Adrenal gland (tissue), 12 donors: ENCODE results near the gene NOTCH3. TPM values are rescaled to one million over a fixed set of nuclear protein-coding genes. Genes with fewer than 3 reads are reported as not detected.

Experiments used
- DNase-seq, 7 donors: peaks; one replicate each; pipeline ENCODE4 v3.0.0-alpha.2; 2019 to 2020
- H3K27ac ChIP-seq, 5 donors: fragments of 200-600 bp; sonication (generic) in 4 of 5; 1 replicate in 3 of 5; 2 replicates in 2 of 5; pipeline versions ENCODE4 v1.5.1 to v1.8.0; 2016 to 2020; ENCODE audit warnings: mild to moderate bottlenecking in 1 of 5
- H3K27me3 ChIP-seq: fragments of 200-600 bp; 2 replicates; pipeline ENCODE4 v1.8.0; 2021
- H3K36me3 ChIP-seq, 2 donors: fragments of 200-600 bp; replicated peaks in 1 of 2; 1 replicate in 1 of 2; 2 replicates in 1 of 2; pipeline versions ENCODE4 v1.5.1 to v1.8.0; 2018 to 2022
- H3K4me1 ChIP-seq, 2 donors: fragments of 200-600 bp; replicated peaks in 1 of 2; 1 replicate in 1 of 2; 2 replicates in 1 of 2; pipeline versions ENCODE4 v1.5.1 to v1.8.0; 2018 to 2021
- H3K4me3 ChIP-seq, 4 donors: fragments of 200-600 bp; sonication (generic) in 3 of 4; one replicate each; pipeline ENCODE4 v1.5.1; 2016 to 2018
- H3K9me3 ChIP-seq, 3 donors: fragments of 200-600 bp; sonication (generic) in 1 of 3; replicated peaks in 1 of 3; 1 replicate in 2 of 3; 2 replicates in 1 of 3; pipeline versions ENCODE4 v1.5.1 to v1.8.0; 2016 to 2021
- CTCF ChIP-seq, 6 experiments: fragments of 450-650 bp in 4 of 6; fragments of 200-600 bp in 2 of 6; sonication (generic) in 1 of 6; IDR thresholded peaks; 1 replicate in 5 of 6; 2 replicates in 1 of 6; pipeline versions ENCODE4 v1.5.1 to v1.8.0; 2016 to 2021; ENCODE audit warnings: antibody characterized with exemption in 6 of 6, mild to moderate bottlenecking in 2 of 6, moderate library complexity in 1 of 6
- POLR2A ChIP-seq, 2 donors: fragments of 450-650 bp; IDR thresholded peaks; one replicate each; pipeline ENCODE4 v1.6.1; 2017; ENCODE audit warnings: antibody characterized with exemption in 2 of 2, mild to moderate bottlenecking in 2 of 2, moderate library complexity in 1 of 2
- WGBS, 4 donors: extraction: QIAGEN DNeasy Blood & Tissue Kit in 2 of 4; methylation state at CpG; one replicate each; pipeline versions ENCODE4 v1.1.5 to v1.1.7; 2013 to 2017; 5-methylcytosine and 5-hydroxymethylcytosine counted together
- intact Hi-C, 2 donors: fragments of 100-400 bp; cut with DNase I; formaldehyde crosslinking; loops; one replicate each; pipeline versions ENCODE4 v1.14.1 to v1.15.0; 2022 to 2023
- polyA plus RNA-seq, 3 donors: library from polyadenylated mRNA; stranded (reverse); fragments of 200-250 nt in 2 of 3; fragments of 350-450 nt in 1 of 3; fragmentation: Illumina TruSeq in 1 of 3; extraction: RNeasy Lipid Tissue Mini Kit (QIAGEN cat#74804) in 1 of 3; gene quantifications; one replicate each; pipeline ENCODE4 v1.2.3, GENCODE V29; 2013 to 2014
- total RNA-seq, 9 donors: library from RNA; depleted of rRNA in 4 of 9; stranded (reverse); fragments of >200 nt in 4 of 9; fragments of 120-200 nt in 1 of 9; fragmentation: NEBNext Ultra II Directional in 1 of 9; extraction: Animal tissue kit (Norgen Biotek cat#: 25700) in 1 of 9; gene quantifications; one replicate each; pipeline versions ENCODE4 v1.1.0 to v1.2.4, GENCODE V29; 2013 to 2023
- donor health status: healthy with polysubstance abuse.
- donor health status: Bipolar disorder and iron deficiency.
- donor health status: DM: yes; HTN: yes; CAD: no.
- donor health status: DM: no; HTN: no; CAD: no.
- donor health status: DM: no; HTN: no; CAD: no.
- donor health status: DM: yes; HTN: yes; CAD: no.

The NOTCH3 gene
- total and polyA plus RNA-seq, 12 donors = 3.7 to 39.3 (median 12.8) TPM

- 88 to 92% (median 89%) methylated on average over 16 to 18 of the region's 18 CpGs for WGBS, 4 donors
Measured at GRCh38 chr19:15201374-15202023, 704 bp upstream of the NOTCH3 start.

DNA sequence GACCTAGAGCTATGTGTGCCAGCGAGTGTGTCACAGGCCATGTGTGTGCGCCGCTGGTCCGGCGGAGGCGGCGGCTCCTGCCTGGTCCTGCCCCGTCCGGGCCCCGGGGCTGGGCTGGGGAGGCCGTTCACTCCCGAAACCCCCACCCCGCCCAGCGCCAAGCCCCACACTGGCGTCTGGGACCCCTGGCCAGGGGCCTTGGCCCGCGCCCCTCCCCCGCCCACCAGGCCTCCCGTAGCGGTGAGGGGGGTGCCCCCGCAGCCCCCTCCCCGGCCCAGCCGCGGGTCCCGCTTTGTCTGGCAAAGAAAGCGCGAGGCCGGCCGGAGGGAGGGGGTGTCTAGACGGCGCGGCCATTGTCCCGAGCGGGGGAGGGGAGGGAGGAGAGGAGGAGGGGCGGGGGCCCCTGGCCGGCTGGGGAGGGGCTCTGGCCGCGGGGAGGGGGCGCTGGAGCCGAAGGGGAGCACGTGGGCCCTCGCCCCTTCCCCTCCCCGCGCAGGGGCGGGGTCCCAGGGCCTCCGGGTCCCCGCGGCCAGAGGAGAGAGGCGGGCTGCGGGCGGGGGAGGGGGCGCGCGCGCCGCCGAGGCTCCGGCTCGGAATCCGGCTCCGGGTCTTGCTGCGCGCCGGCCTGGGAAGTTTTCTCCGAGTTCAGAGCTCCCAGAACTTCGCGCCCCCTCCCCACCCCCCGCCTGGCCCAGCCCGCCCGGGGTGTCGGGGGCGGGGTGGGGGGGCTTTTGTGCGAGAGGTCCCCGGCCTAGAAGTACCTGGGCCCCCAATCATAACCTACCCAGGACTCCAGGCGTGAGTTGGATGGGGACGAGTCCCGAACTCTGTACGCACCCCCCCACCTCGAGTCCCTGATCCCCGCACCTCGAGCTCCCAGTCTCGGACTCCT lies 888 bp downstream of the NOTCH3 start:
- no peak for TF ChIP-seq CTCF (IDR thresholded peaks at IDR 0.05)
- no peak for TF ChIP-seq POLR2A (IDR thresholded peaks at IDR 0.05)
- H3K36me3 ChIP-seq = no peaks in the 10 kb centered on the region
- peaks cover 4 to 5% of the 10 kb centered on the region in 2 donors for H3K4me1 ChIP-seq
- intact Hi-C loops = no loop called here
- no peak for DNase-seq
- H3K4me3 ChIP-seq = peak overlapping the region in 1 of 4 donors; percentile 58
- H3K27me3 ChIP-seq = peaks cover 33% of the 10 kb centered on the region
- H3K27ac ChIP-seq = peak overlapping the region in 2 of 5 donors; percentile 20 to 21
- 7 to 16% (median 12%) methylated on average over 11 to 72 of the region's 82 CpGs for WGBS, 4 donors
- H3K9me3 ChIP-seq = no peaks in the 10 kb centered on the region

More at GRCh38 chr19:15201374-15202023, 704 bp upstream of the NOTCH3 start:
- H3K4me1 ChIP-seq = peaks cover 4 to 5% of the 10 kb centered on the region in 2 donors
- no peaks in the 10 kb centered on the region for H3K36me3 ChIP-seq
- H3K4me3 ChIP-seq = no peak overlapping the region
- H3K9me3 ChIP-seq = no peaks in the 10 kb centered on the region
- H3K27me3 ChIP-seq = peaks cover 24% of the 10 kb centered on the region
- no peak for DNase-seq
- no peak overlapping the region for H3K27ac ChIP-seq
- TF ChIP-seq POLR2A (IDR thresholded peaks at IDR 0.05) (no peak), CTCF (IDR thresholded peaks at IDR 0.05) (no peak)
- intact Hi-C loops = no loop called here

GRCh38 chr19:15198951-15199660 lies 1.7 kb downstream of the NOTCH3 start:
- Histone ChIP-seq H3K9me3 (no peaks in the 10 kb centered on the region), H3K27me3 (peaks cover 35% of the 10 kb centered on the region), H3K27ac (peak overlapping the region in 1 of 5 donors; percentile 20), H3K4me1 (peaks cover 4 to 5% of the 10 kb centered on the region in 2 donors), H3K4me3 (peak overlapping the region in 1 of 4 donors; percentile 58), H3K36me3 (no peaks in the 10 kb centered on the region)
- no peak for DNase-seq
- intact Hi-C loops = no loop called here
- TF ChIP-seq POLR2A (IDR thresholded peaks at IDR 0.05) (no peak), CTCF (IDR thresholded peaks at IDR 0.05) (no peak)
- 77 to 85% (median 82%) methylated on average over 10 to 15 of the region's 15 CpGs for WGBS, 4 donors

DNA sequence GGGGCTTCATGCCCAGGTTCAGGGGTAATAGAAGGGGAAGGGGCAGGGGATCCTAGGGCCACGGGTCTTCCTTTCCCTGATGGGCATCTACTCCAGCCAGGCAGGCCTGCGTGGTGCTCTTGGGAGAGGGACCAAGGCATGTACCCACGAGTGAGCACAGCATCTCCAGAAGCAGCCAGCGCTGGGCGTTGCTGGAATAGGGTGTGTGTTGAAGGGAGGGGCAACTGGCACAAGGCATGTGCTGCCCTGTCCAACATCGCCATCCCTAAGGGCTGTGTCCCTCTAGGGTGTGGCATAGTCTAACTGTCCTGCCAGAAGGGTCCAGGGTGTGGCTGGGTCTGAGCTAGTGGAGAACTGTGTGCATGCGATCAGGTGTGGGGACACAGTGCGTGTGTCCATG lies 2.9 kb downstream of the NOTCH3 start:
- 53 to 59% (median 55%) methylated on average over 7 to 8 of the region's 8 CpGs for WGBS, 4 donors
- Histone ChIP-seq H3K9me3 (no peaks in the 10 kb centered on the region), H3K4me1 (peaks cover 4 to 5% of the 10 kb centered on the region in 2 donors), H3K27me3 (peaks cover 38% of the 10 kb centered on the region), H3K27ac (no peak overlapping the region), H3K4me3 (no peak overlapping the region), H3K36me3 (no peaks in the 10 kb centered on the region)
- DNase-seq = no peak
- TF ChIP-seq POLR2A (IDR thresholded peaks at IDR 0.05) = no peak
- no peak for TF ChIP-seq CTCF (IDR thresholded peaks at IDR 0.05)
- intact Hi-C loops = no loop called here
